ENCODE data around the gene RIMBP2.

DNA sequence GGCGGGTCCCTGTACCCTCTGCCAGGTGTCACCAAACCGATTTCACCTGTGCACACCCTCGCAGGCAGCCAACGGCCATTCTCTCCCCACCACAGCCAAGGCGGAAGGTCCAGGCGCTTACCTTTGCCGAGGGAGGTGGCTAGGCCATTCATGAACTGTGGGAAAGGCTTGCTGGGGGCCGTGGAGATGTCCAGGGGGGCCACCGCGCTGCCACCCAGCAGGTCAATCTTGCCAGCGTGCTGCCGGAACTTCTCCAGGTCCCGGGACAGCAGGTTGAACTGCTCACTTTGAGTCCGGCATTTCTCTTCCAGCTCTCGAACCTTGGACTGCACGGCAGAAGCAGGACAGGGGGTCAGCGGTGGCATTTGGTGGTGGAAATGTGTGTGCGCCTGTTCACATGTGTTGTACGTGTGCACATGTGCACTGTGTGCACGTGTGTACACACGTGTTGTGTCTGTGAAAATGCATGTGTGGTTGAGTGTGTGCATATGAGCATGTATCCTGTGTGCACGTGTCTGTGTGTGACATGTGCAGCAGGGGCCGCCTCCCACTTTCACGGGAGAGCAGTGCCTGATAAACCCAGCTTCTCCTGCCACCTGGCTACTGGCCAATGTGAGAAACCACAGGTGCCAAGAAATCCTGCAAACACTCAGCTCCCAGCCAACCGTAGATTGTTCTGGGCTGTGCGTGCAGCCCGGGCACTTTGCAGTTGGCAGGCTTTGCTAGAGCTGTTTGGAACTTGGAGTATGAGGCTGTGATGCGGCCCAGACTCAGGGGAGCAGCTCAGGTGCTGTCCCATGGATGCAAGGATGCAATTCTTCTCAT is 259.5 kb downstream of the RIMBP2 start:
- TF ChIP-seq POLR2A (IDR thresholded peaks at IDR 0.05) (no peak), EP300 (IDR thresholded peaks at IDR 0.05) (no peak)
- TF ChIP-seq, protein P1, sequence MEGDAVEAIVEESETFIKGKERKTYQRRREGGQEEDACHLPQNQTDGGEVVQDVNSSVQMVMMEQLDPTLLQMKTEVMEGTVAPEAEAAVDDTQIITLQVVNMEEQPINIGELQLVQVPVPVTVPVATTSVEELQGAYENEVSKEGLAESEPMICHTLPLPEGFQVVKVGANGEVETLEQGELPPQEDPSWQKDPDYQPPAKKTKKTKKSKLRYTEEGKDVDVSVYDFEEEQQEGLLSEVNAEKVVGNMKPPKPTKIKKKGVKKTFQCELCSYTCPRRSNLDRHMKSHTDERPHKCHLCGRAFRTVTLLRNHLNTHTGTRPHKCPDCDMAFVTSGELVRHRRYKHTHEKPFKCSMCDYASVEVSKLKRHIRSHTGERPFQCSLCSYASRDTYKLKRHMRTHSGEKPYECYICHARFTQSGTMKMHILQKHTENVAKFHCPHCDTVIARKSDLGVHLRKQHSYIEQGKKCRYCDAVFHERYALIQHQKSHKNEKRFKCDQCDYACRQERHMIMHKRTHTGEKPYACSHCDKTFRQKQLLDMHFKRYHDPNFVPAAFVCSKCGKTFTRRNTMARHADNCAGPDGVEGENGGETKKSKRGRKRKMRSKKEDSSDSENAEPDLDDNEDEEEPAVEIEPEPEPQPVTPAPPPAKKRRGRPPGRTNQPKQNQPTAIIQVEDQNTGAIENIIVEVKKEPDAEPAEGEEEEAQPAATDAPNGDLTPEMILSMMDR (IDR thresholded peaks at IDR 0.05) = no peak
